HEK293 (cell line): ENCODE results near the gene TPGS1.

Experiments used
- CTCF ChIA-PET: fragments of 350-600 bp; formaldehyde crosslinking; extraction: SDS; loops from one replicate; lab custom pipeline; 2021; ENCODE audit warnings: antibody characterized with exemption; lab: Yijun Ruan, JAX
- POLR2A ChIA-PET: fragments of 300-600 bp; formaldehyde crosslinking; extraction: SDS; loops from one replicate; lab custom pipeline; 2020; ENCODE audit warnings: antibody characterized with exemption, inconsistent platforms; lab: Yijun Ruan, JAX
- H3K27ac ChIP-seq: fragments of 200-500 bp; sonication (Bioruptor generic); 2 replicates; pipeline ENCODE4 v1.5.1; 2014; ENCODE audit warnings: low read depth, low read length, control low read depth, inconsistent platforms; ENCODE audit errors: extremely low read depth
- H3K36me3 ChIP-seq, 2 experiments: fragments of 200-500 bp in 1 of 2; sonication (Bioruptor generic) in 1 of 2; 1 replicate in 1 of 2; 2 replicates in 1 of 2; pipeline ENCODE4 v1.5.1; 2014 to 2017; ENCODE audit warnings: inconsistent platforms in 2 of 2, low read length in 2 of 2; ENCODE audit not compliant: control insufficient read depth in 2 of 2, insufficient read depth in 1 of 2
- H3K4me1 ChIP-seq: fragments of 200-500 bp; sonication (Bioruptor generic); 2 replicates; pipeline ENCODE4 v1.5.1; 2014; ENCODE audit warnings: mild to moderate bottlenecking, low read length, inconsistent platforms; ENCODE audit not compliant: control insufficient read depth, insufficient read depth
- H3K4me3 ChIP-seq: 2 replicates; pipeline ENCODE4 v1.5.1; 2011; ENCODE audit warnings: low read depth, mild to moderate bottlenecking, control low read depth, low read length, moderate library complexity
- H3K9me3 ChIP-seq: fragments of 200-500 bp; sonication (Bioruptor generic); 2 replicates; pipeline ENCODE4 v1.5.1; 2014; ENCODE audit warnings: low read depth, low read length, inconsistent platforms; ENCODE audit not compliant: control insufficient read depth, insufficient read depth
- IKZF3 ChIP-seq: fragments of 450-650 bp; IDR thresholded peaks from 2 replicates; pipeline ENCODE4 v1.5.0; 2018; ENCODE audit warnings: missing biosample characterization, mild to moderate bottlenecking, missing genetic modification characterization, moderate library complexity
- KLF1 ChIP-seq: fragments of 450-650 bp; formaldehyde crosslinking; IDR thresholded peaks from 2 replicates; pipeline ENCODE4 v1.5.1; 2016; ENCODE audit warnings: missing biosample characterization, missing genetic modification characterization
- KLF8 ChIP-seq: fragments of 450-650 bp; formaldehyde crosslinking; IDR thresholded peaks from 2 replicates; pipeline ENCODE4 v1.5.1; 2016; ENCODE audit warnings: missing biosample characterization, missing genetic modification characterization
- MZF1 ChIP-seq: fragments of 450-650 bp; formaldehyde crosslinking; IDR thresholded peaks from 2 replicates; pipeline ENCODE4 v1.5.1; 2017; ENCODE audit warnings: missing biosample characterization, missing genetic modification characterization, borderline replicate concordance
- OSR2 ChIP-seq: fragments of 450-650 bp; formaldehyde crosslinking; IDR thresholded peaks from 2 replicates; pipeline ENCODE4 v1.5.1; 2016; ENCODE audit warnings: missing biosample characterization, missing genetic modification characterization
- WT1 ChIP-seq: fragments of 450-650 bp; formaldehyde crosslinking; IDR thresholded peaks from 2 replicates; pipeline ENCODE4 v1.5.1; 2016; ENCODE audit warnings: missing biosample characterization, missing genetic modification characterization
- YY2 ChIP-seq: fragments of 450-650 bp; formaldehyde crosslinking; IDR thresholded peaks from 2 replicates; pipeline ENCODE4 v1.5.1; 2016; ENCODE audit warnings: missing biosample characterization, missing genetic modification characterization
- ZFP3 ChIP-seq: fragments of 450-650 bp; formaldehyde crosslinking; IDR thresholded peaks from 2 replicates; pipeline ENCODE4 v1.5.1; 2016; ENCODE audit warnings: low read depth, missing biosample characterization, missing genetic modification characterization
- ZNF133 ChIP-seq: fragments of 450-650 bp; formaldehyde crosslinking; IDR thresholded peaks from 2 replicates; pipeline ENCODE4 v1.5.1; 2016; ENCODE audit warnings: missing biosample characterization, missing genetic modification characterization
- ZNF341 ChIP-seq: fragments of 450-650 bp; formaldehyde crosslinking; IDR thresholded peaks from 2 replicates; pipeline ENCODE4; 2016; ENCODE audit warnings: low read depth, missing biosample characterization, missing genetic modification characterization
- ZNF530 ChIP-seq: fragments of 450-650 bp; formaldehyde crosslinking; IDR thresholded peaks from 2 replicates; pipeline ENCODE4 v1.5.1; 2016; ENCODE audit warnings: low read depth, missing biosample characterization, missing genetic modification characterization
- ZNF558 ChIP-seq: fragments of 450-650 bp; formaldehyde crosslinking; IDR thresholded peaks from 2 replicates; pipeline ENCODE4 v1.5.1; 2016; ENCODE audit warnings: missing biosample characterization, missing genetic modification characterization
- ZNF621 ChIP-seq: fragments of 450-650 bp; formaldehyde crosslinking; IDR thresholded peaks from 2 replicates; pipeline ENCODE4 v1.5.1; 2017; ENCODE audit warnings: missing biosample characterization, missing genetic modification characterization
- TF ChIP-seq, protein P1 (sequence below): fragments of 450-650 bp; formaldehyde crosslinking; IDR thresholded peaks from 2 replicates; pipeline ENCODE4 v1.5.1; 2016; ENCODE audit warnings: missing biosample characterization, missing genetic modification characterization
- TF ChIP-seq, protein P2 (sequence below): fragments of 450-650 bp; formaldehyde crosslinking; IDR thresholded peaks from 2 replicates; pipeline ENCODE4 v1.5.1; 2016; ENCODE audit warnings: missing biosample characterization, missing genetic modification characterization
- TF ChIP-seq, protein P3 (sequence below): fragments of 450-650 bp; formaldehyde crosslinking; IDR thresholded peaks from 2 replicates; pipeline ENCODE4 v1.5.0; 2017; ENCODE audit warnings: missing biosample characterization, missing genetic modification characterization, borderline replicate concordance
- TF ChIP-seq, protein P4 (sequence below): fragments of 450-650 bp; formaldehyde crosslinking; IDR thresholded peaks from 2 replicates; pipeline ENCODE4 v1.5.1; 2016; ENCODE audit warnings: missing biosample characterization, missing genetic modification characterization

Gene TPGS1

DNA sequence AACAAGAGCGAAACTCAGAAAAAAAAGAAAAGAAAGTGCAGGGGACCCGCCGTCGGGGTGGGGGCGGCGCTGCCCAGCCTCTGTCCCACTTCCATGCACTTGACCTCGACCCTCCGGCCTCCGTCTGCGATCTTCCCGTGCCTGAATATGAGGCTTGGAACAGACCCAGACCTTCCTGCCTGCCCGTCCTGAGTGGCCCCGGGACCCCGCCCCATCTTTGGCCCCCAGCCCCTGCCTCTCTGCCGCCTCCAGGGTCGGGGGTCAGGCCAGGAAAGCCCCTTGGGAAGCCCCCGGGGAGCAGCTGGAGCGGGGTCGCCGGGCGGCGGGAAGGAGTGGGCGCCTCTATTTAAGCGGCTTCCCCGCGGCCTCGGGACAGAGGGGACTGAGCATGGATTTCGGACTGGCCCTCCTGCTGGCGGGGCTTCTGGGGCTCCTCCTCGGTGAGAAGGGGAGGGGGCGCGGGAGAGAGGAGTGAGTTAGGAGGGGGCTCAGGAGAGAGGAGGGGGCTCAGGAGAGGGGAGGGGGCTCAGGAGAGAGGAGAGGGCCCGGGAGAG is 11.1 kb upstream of the TPGS1 start, which contains the start of gene MADCAM1 (continued):
- TF ChIP-seq, protein P1, sequence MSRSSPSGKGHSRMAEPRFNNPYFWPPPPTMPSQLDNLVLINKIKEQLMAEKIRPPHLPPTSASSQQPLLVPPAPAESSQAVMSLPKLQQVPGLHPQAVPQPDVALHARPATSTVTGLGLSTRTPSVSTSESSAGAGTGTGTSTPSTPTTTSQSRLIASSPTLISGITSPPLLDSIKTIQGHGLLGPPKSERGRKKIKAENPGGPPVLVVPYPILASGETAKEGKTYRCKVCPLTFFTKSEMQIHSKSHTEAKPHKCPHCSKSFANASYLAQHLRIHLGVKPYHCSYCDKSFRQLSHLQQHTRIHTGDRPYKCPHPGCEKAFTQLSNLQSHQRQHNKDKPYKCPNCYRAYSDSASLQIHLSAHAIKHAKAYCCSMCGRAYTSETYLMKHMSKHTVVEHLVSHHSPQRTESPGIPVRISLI (tag by site-specific recombination): no peak
- TF ChIP-seq ZNF621 (tag by site-specific recombination): no peak
- TF ChIP-seq ZNF341 (tag by site-specific recombination): no peak
- TF ChIP-seq KLF1 (tag by site-specific recombination): no peak
- no peak for TF ChIP-seq MZF1

DNA sequence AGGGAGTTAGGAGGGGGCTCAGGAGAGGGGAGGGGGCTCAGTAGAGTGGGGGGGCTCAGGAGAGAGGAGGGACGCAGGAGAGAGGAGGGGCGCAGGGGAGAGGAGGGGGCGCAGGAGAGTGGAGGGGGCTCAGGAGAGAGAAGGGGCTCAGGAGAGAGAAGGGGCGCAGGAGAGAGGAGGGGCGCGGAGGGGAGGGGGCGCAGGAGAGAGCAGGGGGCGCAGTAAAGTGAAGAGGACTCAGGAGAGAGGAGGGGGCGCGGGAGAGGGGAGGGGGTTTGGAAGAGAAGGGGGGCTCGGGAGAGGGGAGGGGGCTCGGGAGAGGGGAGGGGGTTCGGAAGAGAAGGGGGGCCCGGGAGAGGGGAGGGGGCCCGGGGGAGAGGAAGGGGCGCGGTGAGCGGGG is 10.3 kb upstream of the TPGS1 start:
- Histone ChIP-seq H3K9me3 (no peaks in the 10 kb centered on the region), H3K4me1 (no peaks in the 10 kb centered on the region), H3K4me3 (no peak overlapping the region), H3K27ac (no peak overlapping the region), H3K36me3 (no peaks in the 10 kb centered on the region)
- ChIA-PET CTCF (no interaction called here), POLR2A (interaction anchor here (0.6 kb wide), 1 partner anchor 168 kb away, joined by 3 read pairs; no protein-coding TSS in a partner anchor)
- TF ChIP-seq KLF8 (tag by site-specific recombination): no peak
- no peak for TF ChIP-seq ZNF530 (tag by site-specific recombination)
- TF ChIP-seq IKZF3 (tag by site-specific recombination): no peak
- TF ChIP-seq YY2 (tag by site-specific recombination): no peak
- TF ChIP-seq, protein P2, sequence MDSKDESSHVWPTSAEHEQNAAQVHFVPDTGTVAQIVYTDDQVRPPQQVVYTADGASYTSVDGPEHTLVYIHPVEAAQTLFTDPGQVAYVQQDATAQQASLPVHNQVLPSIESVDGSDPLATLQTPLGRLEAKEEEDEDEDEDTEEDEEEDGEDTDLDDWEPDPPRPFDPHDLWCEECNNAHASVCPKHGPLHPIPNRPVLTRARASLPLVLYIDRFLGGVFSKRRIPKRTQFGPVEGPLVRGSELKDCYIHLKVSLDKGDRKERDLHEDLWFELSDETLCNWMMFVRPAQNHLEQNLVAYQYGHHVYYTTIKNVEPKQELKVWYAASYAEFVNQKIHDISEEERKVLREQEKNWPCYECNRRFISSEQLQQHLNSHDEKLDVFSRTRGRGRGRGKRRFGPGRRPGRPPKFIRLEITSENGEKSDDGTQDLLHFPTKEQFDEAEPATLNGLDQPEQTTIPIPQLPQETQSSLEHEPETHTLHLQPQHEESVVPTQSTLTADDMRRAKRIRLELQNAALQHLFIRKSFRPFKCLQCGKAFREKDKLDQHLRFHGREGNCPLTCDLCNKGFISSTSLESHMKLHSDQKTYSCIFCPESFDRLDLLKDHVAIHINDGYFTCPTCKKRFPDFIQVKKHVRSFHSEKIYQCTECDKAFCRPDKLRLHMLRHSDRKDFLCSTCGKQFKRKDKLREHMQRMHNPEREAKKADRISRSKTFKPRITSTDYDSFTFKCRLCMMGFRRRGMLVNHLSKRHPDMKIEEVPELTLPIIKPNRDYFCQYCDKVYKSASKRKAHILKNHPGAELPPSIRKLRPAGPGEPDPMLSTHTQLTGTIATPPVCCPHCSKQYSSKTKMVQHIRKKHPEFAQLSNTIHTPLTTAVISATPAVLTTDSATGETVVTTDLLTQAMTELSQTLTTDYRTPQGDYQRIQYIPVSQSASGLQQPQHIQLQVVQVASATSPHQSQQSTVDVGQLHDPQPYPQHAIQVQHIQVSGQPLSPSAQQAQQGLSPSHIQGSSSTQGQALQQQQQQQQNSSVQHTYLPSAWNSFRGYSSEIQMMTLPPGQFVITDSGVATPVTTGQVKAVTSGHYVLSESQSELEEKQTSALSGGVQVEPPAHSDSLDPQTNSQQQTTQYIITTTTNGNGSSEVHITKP (tag by site-specific recombination): no peak
- TF ChIP-seq OSR2: no peak
- no peak for TF ChIP-seq ZNF558 (tag by site-specific recombination)
- TF ChIP-seq ZFP3: no peak
- TF ChIP-seq KLF1 (tag by site-specific recombination): no peak
- TF ChIP-seq WT1 (tag by site-specific recombination): no peak
- TF ChIP-seq ZNF133: no peak
- TF ChIP-seq, protein P3, sequence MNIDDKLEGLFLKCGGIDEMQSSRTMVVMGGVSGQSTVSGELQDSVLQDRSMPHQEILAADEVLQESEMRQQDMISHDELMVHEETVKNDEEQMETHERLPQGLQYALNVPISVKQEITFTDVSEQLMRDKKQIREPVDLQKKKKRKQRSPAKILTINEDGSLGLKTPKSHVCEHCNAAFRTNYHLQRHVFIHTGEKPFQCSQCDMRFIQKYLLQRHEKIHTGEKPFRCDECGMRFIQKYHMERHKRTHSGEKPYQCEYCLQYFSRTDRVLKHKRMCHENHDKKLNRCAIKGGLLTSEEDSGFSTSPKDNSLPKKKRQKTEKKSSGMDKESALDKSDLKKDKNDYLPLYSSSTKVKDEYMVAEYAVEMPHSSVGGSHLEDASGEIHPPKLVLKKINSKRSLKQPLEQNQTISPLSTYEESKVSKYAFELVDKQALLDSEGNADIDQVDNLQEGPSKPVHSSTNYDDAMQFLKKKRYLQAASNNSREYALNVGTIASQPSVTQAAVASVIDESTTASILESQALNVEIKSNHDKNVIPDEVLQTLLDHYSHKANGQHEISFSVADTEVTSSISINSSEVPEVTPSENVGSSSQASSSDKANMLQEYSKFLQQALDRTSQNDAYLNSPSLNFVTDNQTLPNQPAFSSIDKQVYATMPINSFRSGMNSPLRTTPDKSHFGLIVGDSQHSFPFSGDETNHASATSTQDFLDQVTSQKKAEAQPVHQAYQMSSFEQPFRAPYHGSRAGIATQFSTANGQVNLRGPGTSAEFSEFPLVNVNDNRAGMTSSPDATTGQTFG: no peak
- TF ChIP-seq, protein P4, sequence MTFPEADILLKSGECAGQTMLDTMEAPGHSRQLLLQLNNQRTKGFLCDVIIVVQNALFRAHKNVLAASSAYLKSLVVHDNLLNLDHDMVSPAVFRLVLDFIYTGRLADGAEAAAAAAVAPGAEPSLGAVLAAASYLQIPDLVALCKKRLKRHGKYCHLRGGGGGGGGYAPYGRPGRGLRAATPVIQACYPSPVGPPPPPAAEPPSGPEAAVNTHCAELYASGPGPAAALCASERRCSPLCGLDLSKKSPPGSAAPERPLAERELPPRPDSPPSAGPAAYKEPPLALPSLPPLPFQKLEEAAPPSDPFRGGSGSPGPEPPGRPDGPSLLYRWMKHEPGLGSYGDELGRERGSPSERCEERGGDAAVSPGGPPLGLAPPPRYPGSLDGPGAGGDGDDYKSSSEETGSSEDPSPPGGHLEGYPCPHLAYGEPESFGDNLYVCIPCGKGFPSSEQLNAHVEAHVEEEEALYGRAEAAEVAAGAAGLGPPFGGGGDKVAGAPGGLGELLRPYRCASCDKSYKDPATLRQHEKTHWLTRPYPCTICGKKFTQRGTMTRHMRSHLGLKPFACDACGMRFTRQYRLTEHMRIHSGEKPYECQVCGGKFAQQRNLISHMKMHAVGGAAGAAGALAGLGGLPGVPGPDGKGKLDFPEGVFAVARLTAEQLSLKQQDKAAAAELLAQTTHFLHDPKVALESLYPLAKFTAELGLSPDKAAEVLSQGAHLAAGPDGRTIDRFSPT (tag by site-specific recombination): no peak
